SK-MEL-5 (cell line): Measurements from ENCODE around the gene ZNF432. TPM values are rescaled to one million over a fixed set of nuclear protein-coding genes. Genes with fewer than 3 reads are reported as not detected.
"Not testable (repeated sequence)": the region's sequence is repeated elsewhere in the genome, so short reads cannot be mapped to it uniquely, and the experiment has no call there.

ENCODE experiments used
- DNase-seq: peaks from one replicate; pipeline ENCODE4 v3.0.0-alpha.2; 2016; ENCODE audit warnings: low read depth, low spot score
- in situ Hi-C: cut with HindIII; loops from 2 replicates; pipeline ENCODE4 v1.10.0; 2016; ENCODE audit warnings: low sequenced_read_pairs, high pct_unique_total_duplicates, low pct_unique_long_range_greater_than_20kb
- polyA plus RNA-seq, 2 experiments: library from polyadenylated mRNA; depleted of rRNA; stranded (reverse); fragments of >200 nt; gene quantifications; 2 replicates each; pipeline ENCODE4 v1.2.3, GENCODE V29; 2015
- total RNA-seq: library from RNA; depleted of rRNA; stranded (reverse); fragments of >200 nt; shearing (Covaris generic); gene quantifications from 2 replicates; pipeline ENCODE4 v1.2.3, GENCODE V29; 2014; rRNA removed

ZNF432 gene
- total RNA-seq, result 3.6 and 4.5 TPM in 2 replicates
- 1.1 and 2.0 TPM in 2 replicates for polyA plus RNA-seq (2015; cell fraction: cytosol; rRNA removed)
- 10.8 and 12.5 TPM in 2 replicates for polyA plus RNA-seq (2015; cell fraction: nucleus; rRNA removed)

- in situ Hi-C loops, result no loop called here
- peak; percentile 88 for DNase-seq
These were observed at the start of gene ZNF432 for GRCh38 chr19:52048555-52049501. Gene ZNF432 (minus strand): TSS chr19:52048838. CDS start chr19:52046868, 1,970 bp downstream.

GRCh38 chr19:52096416-52096815 is 47.8 kb upstream of the ZNF432 start:
- DNase-seq, in situ Hi-C loops: not testable (repeated sequence)

GRCh38 chr19:52095172-52096014 is 46.8 kb upstream of the ZNF432 start, which contains the start of gene ZNF841:
Gene ZNF841 (minus strand): TSS chr19:52095765. CDS start chr19:52084801, 10,964 bp downstream.
- peak; percentile 94 for DNase-seq
- in situ Hi-C loops, result no loop called here

GRCh38 chr19:52094526-52095130 is 46.0 kb upstream of the ZNF432 start:
- DNase-seq, result no peak
- in situ Hi-C loops, result no loop called here

GRCh38 chr19:52086481-52086880 is 37.8 kb upstream of the ZNF432 start:
- in situ Hi-C loops, result no loop called here
- no peak for DNase-seq

- DNase-seq, result peak; percentile 17
- in situ Hi-C loops, result no loop called here
These were observed 21.9 kb upstream of the ZNF432 start for GRCh38 chr19:52070496-52070895.

- DNase-seq, result no peak
- in situ Hi-C loops, result no loop called here
These were observed 21.0 kb upstream of the ZNF432 start for GRCh38 chr19:52069653-52070052.

- in situ Hi-C loops, result no loop called here
- no peak for DNase-seq
These were observed 17.7 kb upstream of the ZNF432 start for GRCh38 chr19:52066258-52066863.

GRCh38 chr19:52065399-52065798 is 16.8 kb upstream of the ZNF432 start:
- in situ Hi-C loops, result no loop called here
- no peak for DNase-seq

- DNase-seq, in situ Hi-C loops: not testable (repeated sequence)
These were observed 7.8 kb upstream of the ZNF432 start for GRCh38 chr19:52056480-52056879.

- DNase-seq, in situ Hi-C loops: not testable (repeated sequence)
These were observed 3.1 kb upstream of the ZNF432 start for GRCh38 chr19:52051736-52052135.

- in situ Hi-C loops, result no loop called here
- no peak for DNase-seq
These were observed 9.5 kb downstream of the ZNF432 start for GRCh38 chr19:52039169-52039568.

- DNase-seq, result no peak
- in situ Hi-C loops, result no loop called here
These were observed 14.4 kb downstream of the ZNF432 start for GRCh38 chr19:52034051-52034728.

- DNase-seq, result no peak
- in situ Hi-C loops, result no loop called here
These were observed 19.9 kb downstream of the ZNF432 start for GRCh38 chr19:52028780-52029123.

GRCh38 chr19:52028027-52028779 is 20.4 kb downstream of the ZNF432 start, which contains the start of gene ZNF614:
Gene ZNF614 (minus strand): TSS chr19:52028379. CDS start chr19:52025745, 2,634 bp downstream.
- in situ Hi-C loops, result no loop called here
- peak; percentile 78 for DNase-seq
